ENCODE data around the gene KLHL14. TPM values are rescaled to one million over a fixed set of nuclear protein-coding genes. Genes with fewer than 3 reads are reported as not detected.
"Not testable (repeated sequence)": the region's sequence is repeated elsewhere in the genome, so short reads cannot be mapped to it uniquely, and the experiment has no call there.

Gene KLHL14
- total RNA-seq, 3 donors from 2014 or later: 0.32 to 0.59 (median 0.33) TPM

DNA sequence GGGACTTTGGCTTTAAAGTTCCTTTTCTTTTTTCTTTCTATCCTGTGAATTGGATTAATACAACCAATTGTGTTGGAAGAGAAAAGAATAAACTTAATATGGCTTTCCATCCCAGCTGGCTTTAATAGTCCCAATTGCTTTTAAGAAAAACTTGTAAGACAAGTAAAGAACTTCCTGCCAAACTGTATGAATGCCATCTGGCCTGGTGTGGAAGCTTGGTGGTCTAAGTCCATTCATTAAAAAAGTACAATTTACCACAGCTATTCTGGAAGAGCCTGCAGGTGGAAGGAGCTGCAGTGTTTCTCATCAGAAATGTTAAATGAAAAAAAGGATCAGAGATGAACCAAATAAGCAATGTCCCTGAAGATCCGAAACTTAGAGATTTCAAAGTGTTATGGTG is 103.9 kb downstream of the KLHL14 start:
- H3K4me3 ChIP-seq: no peak overlapping the region
- no peaks in the 10 kb centered on the region for H3K36me3 ChIP-seq
- no peak overlapping the region for H3K27ac ChIP-seq
- no peak for DNase-seq (ENCODE audit: low spot score in 2 of 2)
- intact Hi-C loops (cut with DNase I; ENCODE audit: low total_unique reads): no loop called here
- no peaks in the 10 kb centered on the region for H3K9me3 ChIP-seq
- no peaks in the 10 kb centered on the region for H3K27me3 ChIP-seq
- TF ChIP-seq POLR2A (IDR thresholded peaks at IDR 0.05) (no peak), POLR2AphosphoS5 (IDR thresholded peaks at IDR 0.05) (no peak)
- TF ChIP-seq, protein P1, sequence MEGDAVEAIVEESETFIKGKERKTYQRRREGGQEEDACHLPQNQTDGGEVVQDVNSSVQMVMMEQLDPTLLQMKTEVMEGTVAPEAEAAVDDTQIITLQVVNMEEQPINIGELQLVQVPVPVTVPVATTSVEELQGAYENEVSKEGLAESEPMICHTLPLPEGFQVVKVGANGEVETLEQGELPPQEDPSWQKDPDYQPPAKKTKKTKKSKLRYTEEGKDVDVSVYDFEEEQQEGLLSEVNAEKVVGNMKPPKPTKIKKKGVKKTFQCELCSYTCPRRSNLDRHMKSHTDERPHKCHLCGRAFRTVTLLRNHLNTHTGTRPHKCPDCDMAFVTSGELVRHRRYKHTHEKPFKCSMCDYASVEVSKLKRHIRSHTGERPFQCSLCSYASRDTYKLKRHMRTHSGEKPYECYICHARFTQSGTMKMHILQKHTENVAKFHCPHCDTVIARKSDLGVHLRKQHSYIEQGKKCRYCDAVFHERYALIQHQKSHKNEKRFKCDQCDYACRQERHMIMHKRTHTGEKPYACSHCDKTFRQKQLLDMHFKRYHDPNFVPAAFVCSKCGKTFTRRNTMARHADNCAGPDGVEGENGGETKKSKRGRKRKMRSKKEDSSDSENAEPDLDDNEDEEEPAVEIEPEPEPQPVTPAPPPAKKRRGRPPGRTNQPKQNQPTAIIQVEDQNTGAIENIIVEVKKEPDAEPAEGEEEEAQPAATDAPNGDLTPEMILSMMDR (IDR thresholded peaks at IDR 0.05): no peak
- no peaks in the 10 kb centered on the region for H3K4me1 ChIP-seq

DNA sequence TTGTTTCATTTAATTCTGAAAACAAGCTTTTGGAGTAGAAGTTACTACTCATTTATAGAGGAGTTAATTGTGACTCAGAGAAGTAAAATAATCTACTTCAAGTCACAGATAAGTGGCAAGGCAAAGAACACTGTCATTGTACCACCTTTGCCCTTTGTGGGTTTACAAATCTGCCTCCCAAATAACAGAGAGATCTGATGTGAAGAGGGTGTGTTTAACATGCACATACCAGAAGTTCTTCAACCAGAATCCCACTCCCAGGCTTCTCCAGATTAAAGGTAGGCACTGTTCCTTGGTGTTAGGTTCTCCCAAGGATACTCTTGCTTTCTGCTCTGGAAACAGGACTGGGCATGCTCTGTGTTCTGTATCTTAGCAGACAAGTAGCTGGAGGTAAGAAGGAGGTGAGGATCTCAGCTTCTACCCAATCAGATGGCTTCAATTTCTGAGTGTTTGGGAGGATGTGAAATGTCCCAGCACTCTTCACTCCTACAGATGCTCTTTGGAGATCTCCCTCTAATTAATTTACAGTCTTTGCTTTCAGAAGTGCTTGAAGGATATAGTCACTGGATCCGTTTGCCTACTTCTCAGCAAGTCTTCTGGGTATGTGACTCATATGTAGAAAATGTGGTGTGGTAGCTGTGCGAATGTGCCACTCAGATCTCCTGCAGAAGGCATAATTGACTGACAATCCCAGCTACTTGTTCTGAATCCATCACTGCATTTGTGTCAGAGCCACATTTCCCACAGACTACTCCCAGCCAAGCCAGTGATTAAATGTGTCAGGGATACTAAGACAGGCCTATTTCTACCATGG is 111.1 kb downstream of the KLHL14 start:
- H3K4me3 ChIP-seq: no peak overlapping the region
- no peak for DNase-seq (ENCODE audit: low spot score in 2 of 2)
- intact Hi-C loops (cut with DNase I; ENCODE audit: low total_unique reads): no loop called here
- TF ChIP-seq, protein P1 (IDR thresholded peaks at IDR 0.05): no peak
- TF ChIP-seq POLR2AphosphoS5 (IDR thresholded peaks at IDR 0.05) (no peak), POLR2A (IDR thresholded peaks at IDR 0.05) (no peak)
- no peaks in the 10 kb centered on the region for H3K9me3 ChIP-seq
- H3K4me1 ChIP-seq: no peaks in the 10 kb centered on the region
- H3K36me3 ChIP-seq: no peaks in the 10 kb centered on the region
- H3K27ac ChIP-seq: no peak overlapping the region
- no peaks in the 10 kb centered on the region for H3K27me3 ChIP-seq

- H3K27ac ChIP-seq; H3K9me3 ChIP-seq; H3K27me3 ChIP-seq; intact Hi-C loops (cut with DNase I; ENCODE audit: low total_unique reads); H3K4me3 ChIP-seq; DNase-seq (ENCODE audit: low spot score in 2 of 2); H3K4me1 ChIP-seq; H3K36me3 ChIP-seq: not testable (repeated sequence)
Observed at GRCh38 chr18:32654507-32654906, 118.3 kb downstream of the KLHL14 start.

- H3K4me1 ChIP-seq; intact Hi-C loops (cut with DNase I; ENCODE audit: low total_unique reads); DNase-seq (ENCODE audit: low spot score in 2 of 2); H3K36me3 ChIP-seq; H3K4me3 ChIP-seq; H3K27ac ChIP-seq; H3K27me3 ChIP-seq; H3K9me3 ChIP-seq: not testable (repeated sequence)
Observed at GRCh38 chr18:32637659-32638058, 135.2 kb downstream of the KLHL14 start.

DNA sequence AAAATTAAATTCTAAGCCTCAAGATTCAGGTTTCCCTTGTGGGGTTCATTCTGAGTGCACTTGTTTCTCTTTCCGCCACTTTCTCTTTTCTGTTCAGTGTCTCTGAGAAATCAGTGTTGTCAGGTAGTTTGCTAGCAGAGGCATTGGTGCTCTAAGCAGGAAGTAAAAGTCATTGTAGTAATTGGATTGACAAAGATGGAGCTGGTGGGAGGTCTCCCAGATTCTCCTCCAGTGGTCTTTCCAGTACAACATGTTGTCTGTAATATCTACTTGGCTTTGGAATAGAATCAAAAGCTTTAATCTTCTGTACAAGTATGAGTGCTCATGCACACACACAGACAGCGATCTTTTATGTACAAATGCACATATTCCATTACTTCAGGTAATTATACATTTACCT is 135.6 kb downstream of the KLHL14 start:
- H3K36me3 ChIP-seq: no peaks in the 10 kb centered on the region
- DNase-seq (ENCODE audit: low spot score in 2 of 2): no peak
- no peak overlapping the region for H3K27ac ChIP-seq
- no peaks in the 10 kb centered on the region for H3K4me1 ChIP-seq
- H3K9me3 ChIP-seq: no peaks in the 10 kb centered on the region
- TF ChIP-seq POLR2A (IDR thresholded peaks at IDR 0.05): no peak
- TF ChIP-seq POLR2AphosphoS5 (IDR thresholded peaks at IDR 0.05): no peak
- TF ChIP-seq, protein P1 (IDR thresholded peaks at IDR 0.05): no peak
- H3K4me3 ChIP-seq: no peak overlapping the region
- H3K27me3 ChIP-seq: no peaks in the 10 kb centered on the region
- intact Hi-C loops (cut with DNase I; ENCODE audit: low total_unique reads): no loop called here

DNA sequence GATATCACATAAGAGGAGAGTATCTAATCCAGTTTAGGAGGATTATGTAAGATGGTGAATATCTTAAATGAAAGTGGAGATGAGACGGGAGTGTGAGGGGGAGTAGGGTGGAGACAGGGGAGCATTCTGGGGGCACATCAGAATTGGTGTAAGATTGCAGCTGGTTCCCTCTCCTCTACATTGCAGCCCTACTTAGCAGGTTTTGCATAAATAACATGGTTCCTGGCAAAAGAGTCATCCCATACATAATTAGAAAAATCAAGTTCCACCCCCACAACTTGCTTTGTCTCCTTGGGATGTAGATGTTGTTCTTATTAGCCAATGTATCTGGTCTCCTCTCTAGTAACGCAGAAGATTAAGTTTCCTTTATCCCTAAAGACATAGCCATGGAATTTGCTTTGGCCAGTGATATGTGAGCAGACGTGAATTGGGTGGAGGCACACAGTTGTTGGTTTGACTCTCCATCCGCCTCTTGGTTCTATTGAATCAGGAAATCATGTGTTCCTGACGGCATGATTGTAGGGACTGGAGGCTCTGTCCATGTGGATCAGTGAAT is 137.9 kb downstream of the KLHL14 start:
- TF ChIP-seq POLR2A (IDR thresholded peaks at IDR 0.05) (no peak), POLR2AphosphoS5 (IDR thresholded peaks at IDR 0.05) (no peak)
- TF ChIP-seq, protein P1 (IDR thresholded peaks at IDR 0.05): no peak

More for the DNA sequence above, 137.9 kb downstream of the KLHL14 start:
- Histone ChIP-seq H3K4me1 (no peaks in the 10 kb centered on the region), H3K36me3 (no peaks in the 10 kb centered on the region), H3K27ac (no peak overlapping the region), H3K9me3 (no peaks in the 10 kb centered on the region), H3K27me3 (no peaks in the 10 kb centered on the region), H3K4me3 (no peak overlapping the region)
- intact Hi-C loops (cut with DNase I; ENCODE audit: low total_unique reads): no loop called here
- DNase-seq (ENCODE audit: low spot score in 2 of 2): no peak

Data from breast epithelium (tissue), 4 donors.